LNCaP clone FGC (cell line): ENCODE data around the gene STARD6.
A peak's percentile ranks its signal among the peaks of the same experiment; 100 is the strongest.

Source experiments
- DNase-seq: peaks from one replicate; pipeline ENCODE4 v3.0.0-alpha.2; 2011; ENCODE audit warnings: low read depth
- H3K4me3 ChIP-seq: 2 replicates; pipeline ENCODE4 v1.5.1; 2011; ENCODE audit warnings: mild to moderate bottlenecking, low read depth, low read length, control low read depth
- TF ChIP-seq, protein P1 (sequence below): IDR thresholded peaks from 2 replicates; pipeline ENCODE4 v1.5.1; 2012; ENCODE audit warnings: mild to moderate bottlenecking; ENCODE audit not compliant: control insufficient read depth, insufficient read depth; ENCODE audit errors: extremely low read depth

The STARD6 gene

DNA sequence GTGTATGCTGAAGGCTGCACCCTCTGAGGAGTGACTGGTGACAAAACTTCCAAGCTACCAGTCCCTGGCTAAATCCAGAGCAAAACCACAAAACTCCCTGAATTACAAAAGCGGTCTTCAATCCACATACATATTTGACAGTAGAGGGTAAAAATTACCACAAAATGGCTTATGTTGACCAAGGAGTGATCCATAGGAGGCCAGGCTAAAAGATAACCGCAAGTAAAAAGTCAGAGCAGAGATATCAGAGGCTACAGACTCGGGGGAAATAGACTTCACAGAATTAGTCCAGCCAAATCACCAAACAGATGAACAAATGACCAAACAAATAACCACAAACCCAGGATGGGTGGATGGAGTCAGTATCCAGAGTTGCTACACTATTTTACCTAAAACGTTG, 19.4 kb downstream of the STARD6 start:
- no peak for DNase-seq
- TF ChIP-seq, protein P1, sequence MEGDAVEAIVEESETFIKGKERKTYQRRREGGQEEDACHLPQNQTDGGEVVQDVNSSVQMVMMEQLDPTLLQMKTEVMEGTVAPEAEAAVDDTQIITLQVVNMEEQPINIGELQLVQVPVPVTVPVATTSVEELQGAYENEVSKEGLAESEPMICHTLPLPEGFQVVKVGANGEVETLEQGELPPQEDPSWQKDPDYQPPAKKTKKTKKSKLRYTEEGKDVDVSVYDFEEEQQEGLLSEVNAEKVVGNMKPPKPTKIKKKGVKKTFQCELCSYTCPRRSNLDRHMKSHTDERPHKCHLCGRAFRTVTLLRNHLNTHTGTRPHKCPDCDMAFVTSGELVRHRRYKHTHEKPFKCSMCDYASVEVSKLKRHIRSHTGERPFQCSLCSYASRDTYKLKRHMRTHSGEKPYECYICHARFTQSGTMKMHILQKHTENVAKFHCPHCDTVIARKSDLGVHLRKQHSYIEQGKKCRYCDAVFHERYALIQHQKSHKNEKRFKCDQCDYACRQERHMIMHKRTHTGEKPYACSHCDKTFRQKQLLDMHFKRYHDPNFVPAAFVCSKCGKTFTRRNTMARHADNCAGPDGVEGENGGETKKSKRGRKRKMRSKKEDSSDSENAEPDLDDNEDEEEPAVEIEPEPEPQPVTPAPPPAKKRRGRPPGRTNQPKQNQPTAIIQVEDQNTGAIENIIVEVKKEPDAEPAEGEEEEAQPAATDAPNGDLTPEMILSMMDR, result no peak

DNA sequence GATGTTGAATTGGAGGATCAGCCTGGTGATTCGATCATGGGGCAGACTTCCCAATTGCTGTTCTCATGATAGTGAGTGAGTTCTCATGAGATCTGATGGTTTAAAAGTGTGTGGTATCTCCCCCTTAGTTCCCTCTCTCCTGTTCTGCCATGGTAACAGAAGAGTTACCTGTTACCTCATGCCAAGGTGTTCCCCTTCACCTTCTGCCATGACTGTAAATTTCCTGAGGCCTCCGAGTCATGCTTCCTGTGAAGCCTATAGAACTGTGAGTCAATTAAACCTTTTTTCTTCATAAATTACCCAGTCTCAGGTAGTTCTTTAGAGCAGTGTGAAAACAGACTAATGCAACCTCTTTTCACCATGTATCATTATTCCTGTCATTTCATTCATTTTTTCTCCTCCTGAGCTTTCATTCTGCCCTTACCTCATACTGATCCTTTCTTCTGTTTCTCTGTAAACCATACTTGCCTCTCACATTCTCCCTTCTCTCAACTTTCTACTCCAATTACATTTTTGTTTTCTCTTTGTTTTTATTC, 22.0 kb downstream of the STARD6 start:
- no peak overlapping the region for H3K4me3 ChIP-seq
- no peak for DNase-seq
- TF ChIP-seq, protein P1, result no peak

More for the DNA sequence above, 19.4 kb downstream of the STARD6 start:
- no peak overlapping the region for H3K4me3 ChIP-seq

DNA sequence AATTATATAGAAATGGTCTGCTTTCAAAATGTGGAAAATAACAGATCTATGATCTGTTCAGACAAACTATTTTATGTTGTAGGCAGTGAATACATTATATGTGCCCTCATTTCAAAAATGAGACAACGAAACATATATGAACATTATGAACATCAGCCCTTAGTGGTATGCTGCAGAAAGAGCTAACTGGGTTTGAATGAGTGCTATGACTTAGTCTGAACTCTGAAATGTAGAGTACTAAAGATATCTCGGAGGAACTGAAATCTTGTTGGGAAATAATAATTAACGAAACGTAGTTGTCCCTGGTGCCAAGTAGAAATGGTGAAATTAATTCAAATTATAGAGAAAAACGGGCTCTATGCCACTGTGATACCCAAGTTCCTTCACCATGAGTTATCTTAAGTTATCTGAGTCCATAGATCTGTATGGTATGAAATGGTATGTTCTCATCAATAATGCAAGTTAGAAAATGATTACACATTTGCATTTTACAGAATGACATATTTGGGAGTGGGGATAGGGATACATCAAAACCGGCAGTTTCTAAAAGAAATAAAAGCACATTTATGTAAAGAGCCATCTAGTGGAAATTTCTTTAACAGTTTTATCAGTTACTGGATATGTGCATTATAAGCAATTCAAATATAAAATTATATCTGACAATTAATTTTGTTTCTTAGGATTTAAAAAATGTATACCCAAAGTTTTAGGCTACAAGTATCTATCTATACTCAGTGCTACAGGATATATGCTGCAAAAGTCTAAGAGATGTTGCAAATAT, 26.7 kb downstream of the STARD6 start:
- TF ChIP-seq, protein P1, result 0 out of 2 replicates have a peak, but pooled peaks have one; percentile 23
- no peak overlapping the region for H3K4me3 ChIP-seq
- DNase-seq, result no peak

DNA sequence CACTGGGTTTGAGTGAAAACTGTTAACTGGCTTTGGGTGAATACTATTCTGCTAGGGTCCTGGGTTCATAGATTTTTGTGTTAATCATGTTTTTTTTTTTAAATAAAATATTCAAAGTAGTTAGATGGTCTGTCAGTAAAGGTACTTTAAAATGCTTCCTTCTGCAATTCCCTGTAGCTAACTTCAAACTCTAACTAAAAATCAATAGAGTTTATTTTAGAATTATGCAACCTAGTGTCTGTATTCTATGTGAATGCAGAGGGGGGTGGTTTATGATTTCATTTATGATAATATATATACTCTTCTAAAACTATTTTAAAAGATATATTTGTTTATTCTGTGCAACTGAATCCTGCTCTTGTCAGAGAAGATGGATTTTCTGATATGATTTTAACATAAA, 27.9 kb downstream of the STARD6 start:
- no peak overlapping the region for H3K4me3 ChIP-seq
- TF ChIP-seq, protein P1, result no peak
- DNase-seq, result no peak

DNA sequence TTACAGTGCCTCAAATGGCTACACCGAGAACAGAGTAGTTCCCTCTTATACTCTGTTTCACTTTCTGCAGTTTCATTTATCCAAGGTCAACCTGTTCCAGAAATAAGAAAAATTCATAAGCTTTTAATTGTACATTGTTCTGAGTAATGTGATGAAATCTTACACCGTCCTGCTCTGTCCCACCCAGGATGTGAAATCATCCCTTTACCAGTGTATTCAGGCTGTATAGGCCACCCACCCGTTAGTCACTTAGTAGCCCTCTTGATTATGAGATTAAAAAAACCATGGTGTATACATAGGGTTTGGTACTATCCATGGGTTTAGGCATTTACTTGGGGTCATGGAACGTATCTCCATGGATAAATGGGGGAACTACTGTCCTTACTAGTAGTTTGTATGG, 29.8 kb downstream of the STARD6 start:
- H3K4me3 ChIP-seq, result no peak overlapping the region
- TF ChIP-seq, protein P1, result no peak
- no peak for DNase-seq

DNA sequence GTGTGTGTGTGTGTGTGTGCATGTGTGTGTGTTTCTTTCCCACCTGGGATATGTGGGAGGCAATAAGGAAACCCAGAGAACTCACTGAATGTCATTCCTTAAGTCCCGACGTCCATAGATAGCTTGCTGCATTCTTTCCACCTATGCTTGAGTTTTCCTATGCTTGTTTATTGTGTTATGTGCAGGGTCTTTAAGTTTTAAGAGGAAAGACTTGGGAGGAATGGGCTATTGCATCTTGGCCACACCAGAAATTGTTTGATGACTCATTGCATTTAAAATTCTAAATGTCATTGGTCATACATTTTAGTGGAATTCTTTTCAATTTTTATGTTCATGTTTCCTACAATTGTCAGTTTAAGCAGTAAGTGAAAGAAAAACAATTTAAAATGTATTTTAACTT, 33.7 kb downstream of the STARD6 start:
- no peak for DNase-seq
- TF ChIP-seq, protein P1, result no peak
- H3K4me3 ChIP-seq, result no peak overlapping the region

DNA sequence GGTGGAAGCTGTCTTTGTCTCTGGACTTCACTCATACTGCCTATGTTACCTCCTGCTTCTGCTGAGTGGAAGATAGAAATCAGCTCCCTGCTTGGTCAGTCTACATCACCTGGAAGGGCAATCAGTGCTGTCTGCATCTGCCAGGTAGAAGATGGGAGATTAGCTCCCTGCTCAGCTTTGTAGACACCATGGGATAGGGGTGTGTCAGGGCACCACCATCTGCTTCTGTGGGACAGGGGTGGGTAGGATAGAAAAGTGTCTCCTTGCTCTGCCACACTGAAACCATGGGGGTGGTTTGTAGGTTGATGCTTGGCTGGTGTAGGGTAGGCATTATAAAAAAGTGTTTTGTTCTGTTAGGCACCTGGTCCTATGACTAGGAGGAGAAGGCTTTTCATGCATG, 34.1 kb downstream of the STARD6 start:
- no peak for DNase-seq
- H3K4me3 ChIP-seq, result no peak overlapping the region
- TF ChIP-seq, protein P1, result no peak
